ENCODE results near the gene PLA1A.
"Not testable (repeated sequence)": the region's sequence is repeated elsewhere in the genome, so short reads cannot be mapped to it uniquely, and the experiment has no call there.

Gene PLA1A

DNA sequence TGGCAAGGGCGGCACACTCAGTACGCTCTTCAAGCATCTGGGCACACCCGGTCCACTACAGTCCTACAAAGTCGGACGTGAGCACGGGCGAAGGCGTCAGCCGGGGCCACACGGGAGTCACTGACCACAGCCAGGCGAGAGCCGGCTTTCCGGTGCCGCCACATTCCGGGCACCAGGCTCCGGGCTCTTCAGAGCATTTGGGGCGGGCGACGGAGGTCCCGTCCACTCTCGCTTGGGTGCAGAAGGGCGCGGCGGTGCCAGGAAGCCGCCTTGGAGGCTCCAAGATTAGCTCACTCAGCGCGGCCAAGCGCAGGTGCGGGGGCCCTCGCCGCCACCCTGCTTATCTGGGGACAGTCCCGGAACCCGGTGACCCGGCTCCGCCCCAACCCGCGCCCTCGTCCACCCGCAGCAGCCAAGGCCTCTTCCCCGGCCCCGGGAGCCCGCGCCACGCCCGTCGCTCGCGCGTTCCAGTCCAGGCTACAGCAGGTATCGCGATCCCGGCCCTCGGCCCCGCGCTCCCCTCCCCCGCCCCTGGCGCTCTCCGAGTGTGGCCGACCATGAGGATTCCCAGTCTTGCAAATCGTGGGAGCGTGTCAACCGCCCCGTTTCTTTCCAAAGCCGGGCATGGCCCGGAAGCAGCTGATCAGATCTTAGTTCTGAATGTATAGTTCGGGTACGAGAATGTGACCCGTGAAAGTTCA, 18.2 kb upstream of the PLA1A start, which contains the start of gene ADPRH:
Gene ADPRH (plus strand): TSS at position 127 of the 701 bp plus-strand sequence. CDS start 2,678 bp downstream, outside the sequence.
- peak; percentile 97 to 98 for DNase-seq

DNA sequence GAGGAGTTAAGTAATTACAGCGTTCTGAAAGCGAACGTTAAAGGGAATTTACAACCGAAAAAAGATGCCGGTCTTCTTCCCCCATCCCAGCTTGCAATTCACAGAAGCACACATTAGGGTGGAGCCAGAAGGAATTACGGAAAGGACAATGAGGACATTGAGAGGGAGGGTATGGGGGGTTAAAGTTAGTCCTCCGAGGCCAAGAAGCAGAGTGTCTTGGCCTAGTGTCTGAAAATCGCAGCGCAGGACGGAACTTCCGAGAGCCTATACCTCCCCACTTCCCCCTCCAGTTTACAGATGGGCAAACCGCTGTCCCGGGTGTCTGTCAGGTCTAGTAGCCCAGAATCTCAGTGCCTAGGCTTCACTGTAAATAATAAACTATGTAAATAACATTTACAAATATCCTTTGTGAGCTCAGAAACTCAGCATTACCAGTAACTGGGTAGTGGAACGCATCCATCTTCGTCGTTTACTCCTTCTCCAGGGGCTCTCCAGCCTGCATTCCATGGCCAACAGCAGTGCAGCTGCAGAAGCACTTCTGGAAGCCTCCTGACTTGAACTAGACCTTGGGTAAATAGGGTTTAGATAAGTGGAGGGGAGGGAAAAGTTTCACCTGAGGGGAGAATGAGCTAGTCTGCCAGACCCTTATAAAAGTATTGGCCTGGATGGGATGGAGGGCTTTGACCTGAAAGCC, 17.5 kb upstream of the PLA1A start:
- no peak for DNase-seq

- peak; percentile 92 to 95 for DNase-seq
These were observed 15.5 kb upstream of the PLA1A start for GRCh38 chr3:119582178-119582577.

DNA sequence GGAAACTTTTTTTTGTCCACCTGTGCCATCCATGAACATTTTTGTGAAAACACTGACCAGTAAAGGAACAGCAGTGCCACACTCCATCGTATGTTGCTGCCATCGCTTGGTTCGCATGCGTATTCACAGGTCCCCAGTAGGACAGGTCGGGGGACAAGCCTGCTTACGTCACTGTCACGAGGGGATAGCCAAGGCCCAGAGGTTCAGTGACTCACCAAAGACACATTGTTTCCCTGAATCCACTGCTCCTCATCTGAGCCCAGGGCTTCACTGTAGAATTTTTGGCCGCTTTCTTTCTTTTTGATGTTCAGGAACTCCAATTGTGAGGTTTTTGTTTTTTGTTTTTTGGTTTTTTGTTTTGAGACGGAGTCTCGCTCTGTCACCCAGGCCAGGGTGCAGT, 12.5 kb upstream of the PLA1A start:
- DNase-seq, result peak; percentile 60 to 78

DNA sequence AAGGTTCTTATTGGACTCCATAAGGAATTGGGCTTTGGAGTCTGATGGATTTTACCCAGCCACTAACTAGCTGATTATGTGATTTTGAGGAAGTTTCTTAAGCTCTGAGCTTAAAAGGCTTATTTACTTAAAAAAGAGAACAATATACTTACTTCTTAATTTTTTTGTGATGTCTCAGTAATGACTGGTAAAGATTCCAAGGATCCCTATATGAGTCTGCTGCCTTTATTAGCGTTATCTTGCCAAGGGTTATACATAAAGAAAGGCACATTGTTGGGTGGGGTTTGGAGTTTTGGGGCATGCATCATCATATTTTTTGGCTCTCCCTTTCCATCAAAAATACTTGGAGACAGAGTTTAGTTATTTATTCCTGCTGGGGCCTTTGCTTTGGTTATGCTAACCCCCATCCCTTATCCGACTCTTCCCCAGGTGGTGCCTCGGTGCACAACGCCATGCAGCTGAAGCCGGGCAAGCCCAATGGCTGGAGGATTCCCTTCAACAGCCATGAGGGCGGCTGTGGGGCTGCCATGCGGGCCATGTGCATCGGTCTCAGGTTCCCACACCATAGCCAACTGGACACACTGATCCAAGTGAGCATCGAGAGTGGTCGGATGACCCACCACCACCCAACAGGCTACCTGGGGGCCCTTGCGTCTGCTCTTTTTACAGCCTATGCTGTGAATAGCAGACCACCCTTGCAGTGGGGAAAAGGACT, 11.7 kb upstream of the PLA1A start:
- DNase-seq, result peak; percentile 50 to 54

GRCh38 chr3:119586733-119587172, 10.9 kb upstream of the PLA1A start:
- peak; percentile 70 to 80 for DNase-seq

- DNase-seq, result peak; percentile 94 to 99
These were observed 9.6 kb upstream of the PLA1A start for GRCh38 chr3:119588112-119588511.

GRCh38 chr3:119589102-119589773, 8.4 kb upstream of the PLA1A start:
- DNase-seq, result peak; percentile 87 to 95

DNA sequence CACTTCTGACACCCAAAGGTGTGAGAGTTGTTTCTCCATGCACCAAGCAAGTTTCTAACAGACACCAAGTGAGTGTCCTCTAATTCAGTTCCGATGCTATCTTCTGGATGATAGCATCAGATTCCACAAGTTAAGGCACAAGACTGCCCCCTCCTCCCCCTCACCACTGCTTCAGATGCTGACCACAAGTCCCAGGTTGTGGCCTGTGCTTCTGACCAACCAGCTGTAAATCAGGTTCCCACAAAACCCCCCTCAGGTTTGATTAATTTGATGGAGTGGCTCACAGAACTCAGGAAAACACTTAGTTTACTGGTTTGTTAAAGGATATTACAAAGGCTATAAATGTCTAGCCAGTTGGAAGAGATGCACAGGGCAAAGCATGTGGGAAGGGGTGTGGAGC, 7.0 kb upstream of the PLA1A start:
- DNase-seq, result no peak

- peak; percentile 82 for DNase-seq
These were observed 4.8 kb upstream of the PLA1A start for GRCh38 chr3:119592861-119593260.

DNA sequence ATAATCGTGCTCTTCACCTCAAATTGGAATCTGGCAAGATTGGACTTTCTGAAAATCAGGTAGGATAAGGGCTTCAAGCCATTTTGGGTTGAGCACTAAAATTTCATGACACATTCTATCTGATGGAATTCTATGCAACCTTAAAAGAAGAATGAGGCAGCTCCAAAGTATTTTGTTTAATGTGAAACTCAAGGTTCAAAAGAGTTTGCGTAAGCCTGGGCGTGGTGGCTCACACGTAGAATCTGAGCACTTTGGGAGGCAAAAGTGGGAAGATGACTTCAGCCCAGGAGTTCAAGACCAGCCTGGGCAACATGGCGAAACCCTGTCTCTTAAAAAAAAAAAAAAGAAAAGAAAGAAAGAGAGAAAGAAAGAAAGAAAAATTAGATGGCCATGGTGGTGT, 3.6 kb upstream of the PLA1A start:
- DNase-seq, result no peak

- DNase-seq, result not testable (repeated sequence)
These were observed 2.8 kb upstream of the PLA1A start for GRCh38 chr3:119594929-119595328.

GRCh38 chr3:119595639-119596334, 1.9 kb upstream of the PLA1A start:
- no peak for DNase-seq

DNA sequence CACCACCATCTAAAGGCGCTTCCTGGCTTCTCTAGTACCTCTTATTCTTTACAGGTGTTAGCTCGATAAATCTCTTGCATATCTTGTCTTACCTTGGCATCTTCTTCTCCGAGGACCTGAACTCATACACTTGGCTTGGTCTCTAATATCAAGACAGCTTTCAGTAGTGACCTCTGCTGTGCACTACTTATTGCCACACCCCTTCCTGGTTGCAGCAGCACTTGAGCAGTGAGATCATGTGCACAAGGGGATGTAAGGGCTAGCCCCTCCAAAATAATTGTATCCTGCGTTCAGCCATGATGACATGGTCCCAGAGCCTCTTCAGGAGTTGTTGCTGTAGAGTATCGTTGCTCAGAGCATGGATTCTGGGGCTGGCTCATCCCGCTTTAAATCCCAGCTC, 1.3 kb upstream of the PLA1A start:
- peak; percentile 41 to 55 for DNase-seq

DNA sequence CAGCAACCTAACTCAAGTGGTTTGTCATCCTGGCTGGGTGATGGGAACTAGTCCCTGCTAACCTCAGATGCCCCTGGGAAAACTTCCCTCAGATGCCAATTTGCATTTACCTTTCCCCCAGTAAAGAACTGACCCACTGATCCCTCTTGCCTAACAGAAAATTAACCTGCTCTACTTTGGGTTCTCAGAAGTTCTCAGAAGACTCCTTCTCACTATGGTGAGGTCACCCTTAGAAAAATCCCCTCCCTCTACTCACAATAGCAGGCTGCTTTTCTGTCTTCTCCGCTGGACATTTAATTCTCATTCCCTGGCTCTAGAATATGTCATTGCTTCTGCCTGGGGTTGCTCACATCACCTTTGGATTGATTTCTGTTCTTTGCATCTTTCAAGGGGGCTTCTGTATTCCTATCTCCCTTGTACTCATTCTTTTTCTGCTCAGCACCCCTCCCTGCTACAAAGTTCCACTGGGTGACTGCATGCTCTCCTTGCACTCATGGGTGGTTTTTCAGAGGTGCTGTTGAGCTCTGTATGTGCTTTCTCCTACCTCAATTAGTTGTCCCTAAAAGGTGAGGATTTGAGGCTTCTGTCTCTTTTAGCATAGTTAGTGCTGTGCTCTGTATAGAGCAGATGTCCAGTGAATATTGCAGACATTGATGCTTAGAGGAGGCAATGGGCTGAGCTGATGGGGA, 869 bp downstream of the PLA1A start:
- DNase-seq, result peak; percentile 23 to 47

DNA sequence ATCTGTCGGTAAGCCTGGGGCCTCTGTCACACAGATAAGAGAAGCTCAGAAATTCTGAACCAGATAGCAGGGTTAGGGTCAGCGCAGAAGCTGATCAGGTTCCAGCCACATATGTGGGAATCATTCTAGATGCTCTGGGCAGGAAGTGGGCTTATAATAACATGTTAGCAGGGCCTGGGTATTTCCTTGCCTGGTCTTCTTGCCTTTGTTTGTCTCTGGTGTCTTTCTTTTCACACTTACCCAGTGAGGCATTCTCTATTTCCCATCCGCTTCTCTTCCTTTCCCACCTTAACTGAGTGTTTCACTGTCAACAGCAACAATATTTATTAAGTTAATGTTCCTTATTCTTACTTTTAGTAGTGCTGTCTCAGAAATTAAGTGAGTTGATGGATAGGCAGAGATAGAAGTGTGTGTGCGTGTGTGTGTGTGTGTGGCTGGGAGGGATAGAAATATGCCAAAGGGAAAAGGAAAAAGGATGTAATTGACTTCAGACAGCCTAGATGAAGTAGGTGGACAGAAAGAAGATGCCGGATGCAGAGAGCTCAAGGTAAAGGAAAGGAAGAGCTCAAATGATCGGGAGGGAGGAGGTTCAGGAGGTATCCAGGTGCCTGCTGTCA, 2.0 kb downstream of the PLA1A start:
- no peak for DNase-seq

DNA sequence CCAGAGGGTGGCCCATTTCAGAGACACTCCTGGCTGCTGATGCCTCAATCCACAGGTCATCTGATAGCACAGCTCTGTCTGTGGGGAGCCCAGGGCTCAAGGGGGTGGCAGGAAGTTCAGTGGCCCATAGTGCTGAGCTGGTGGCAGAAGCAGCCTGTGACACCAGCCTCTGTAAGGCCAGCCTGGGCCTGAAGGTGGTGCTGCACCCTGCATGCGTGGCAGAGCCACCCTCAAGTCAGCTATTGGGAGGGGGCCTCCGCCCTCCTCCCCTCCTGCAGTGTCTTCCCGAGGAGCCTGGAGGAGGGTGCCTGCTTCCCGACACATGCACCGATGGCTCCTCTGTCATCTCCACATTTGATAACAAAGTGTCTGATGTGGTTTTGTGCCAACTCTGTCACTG, 3.0 kb downstream of the PLA1A start:
- peak; percentile 37 to 54 for DNase-seq

DNA sequence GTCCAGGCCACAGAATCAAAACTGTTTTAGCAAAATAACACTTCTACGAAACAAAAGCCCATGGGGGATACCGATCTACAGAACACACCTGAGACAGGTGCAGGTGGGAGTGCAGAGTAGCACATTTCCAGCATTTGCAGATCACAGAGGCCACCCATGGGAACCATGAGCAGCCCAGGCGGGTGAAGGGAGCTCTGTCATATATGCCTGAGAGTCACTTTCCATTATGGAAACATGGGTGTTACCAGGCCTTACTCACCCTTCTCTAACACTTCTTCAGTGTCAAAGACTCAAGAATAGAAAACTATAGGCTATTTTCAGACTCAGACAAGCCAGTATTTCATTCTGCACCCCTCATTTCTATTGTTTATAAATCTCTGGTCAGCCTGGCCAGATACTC, 3.5 kb downstream of the PLA1A start:
- DNase-seq, result no peak

DNA sequence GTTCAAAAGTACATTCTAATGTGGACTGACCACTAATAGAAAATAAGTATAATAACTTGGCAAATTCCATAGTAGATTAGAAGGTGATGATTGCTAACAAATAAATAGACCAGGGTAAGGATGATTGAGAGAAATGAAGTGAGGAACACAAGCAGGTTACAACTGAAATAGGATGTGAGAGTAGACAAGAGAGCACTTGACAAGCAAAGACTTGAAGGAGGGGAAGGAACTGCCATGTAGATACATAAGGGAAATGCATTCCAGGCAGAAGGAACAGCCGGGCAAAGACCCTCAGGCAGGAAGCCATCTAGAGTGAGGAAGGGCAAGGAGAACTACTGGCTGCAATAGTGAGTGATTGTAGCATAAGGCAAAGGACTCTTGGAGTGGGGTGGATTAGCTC, 5.0 kb downstream of the PLA1A start:
- DNase-seq, result no peak

DNA sequence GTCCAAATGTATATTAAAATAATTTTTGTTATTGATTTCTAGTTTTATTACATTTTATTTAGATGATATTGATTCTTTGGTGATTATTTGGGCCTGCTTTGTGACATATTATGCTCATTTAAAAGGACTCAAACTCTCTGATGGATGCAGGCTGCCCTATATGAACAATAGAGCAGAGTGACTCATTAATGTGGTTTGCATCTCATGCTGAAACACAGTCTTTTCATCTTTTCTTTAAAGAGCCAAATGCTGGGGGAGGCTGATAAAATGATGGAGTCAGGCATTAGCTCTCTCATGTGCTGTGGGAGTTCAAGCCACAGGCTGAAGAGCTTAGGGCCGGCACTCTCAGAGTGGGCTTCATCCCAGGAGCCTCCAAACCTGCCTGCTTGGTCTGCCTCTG, 7.2 kb downstream of the PLA1A start:
- DNase-seq, result no peak

DNA sequence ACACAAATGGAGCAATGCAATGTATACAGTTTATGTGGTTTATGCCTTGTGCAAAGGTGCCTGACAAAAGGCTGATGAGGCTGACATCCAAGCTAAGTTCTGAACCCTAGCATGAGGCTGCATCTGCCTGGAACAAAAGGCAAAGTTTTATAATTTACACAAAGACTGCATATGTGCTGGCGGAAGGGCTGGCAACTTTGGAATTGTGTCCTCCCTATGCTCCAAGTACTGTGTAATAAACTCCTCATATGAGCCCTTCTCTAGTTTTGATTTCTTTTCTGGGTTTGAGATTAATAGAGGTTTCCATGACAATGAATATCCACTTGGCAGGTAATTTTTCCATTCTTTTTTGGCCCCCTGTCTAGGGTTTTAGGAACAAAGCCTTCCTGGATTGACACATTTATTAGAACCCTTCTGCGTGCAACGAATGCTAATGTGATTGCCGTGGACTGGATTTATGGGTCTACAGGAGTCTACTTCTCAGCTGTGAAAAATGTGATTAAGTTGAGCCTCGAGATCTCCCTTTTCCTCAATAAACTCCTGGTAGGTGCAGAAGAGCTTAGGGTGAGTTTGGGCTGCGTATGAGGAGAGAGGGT, 10.8 kb downstream of the PLA1A start:
- DNase-seq, result no peak
